ENCODE results near the gene GTPBP4. TPM values are rescaled to one million over a fixed set of nuclear protein-coding genes. Genes with fewer than 3 reads are reported as not detected.

The GTPBP4 gene
- total and polyA plus RNA-seq, 4 donors, result 9.8 to 15.1 (median 12.1) TPM

GRCh38 chr10:980468-981093 is 7.7 kb upstream of the GTPBP4 start:
- no peaks in the 10 kb centered on the region for H3K36me3 ChIP-seq (ENCODE audit: control insufficient read depth in 4 of 4, insufficient read depth in 3 of 4, low read depth in 1 of 4, low read length in 3 of 4)
- DNase-seq (ENCODE audit: low spot score), result no peak
- no peak overlapping the region for H3K9ac ChIP-seq (ENCODE audit: low read depth in 1 of 2, low read length in 2 of 2)
- no peak overlapping the region for H3K4me3 ChIP-seq (ENCODE audit: low read depth in 1 of 3, low read length in 3 of 3)
- no peak overlapping the region for H3K27ac ChIP-seq (ENCODE audit: low read depth in 1 of 2, low read length in 2 of 2)
- WGBS, result 99% methylated on average over 5 of the region's 5 CpGs
- H3K9me3 ChIP-seq (ENCODE audit: control insufficient read depth in 4 of 4, low read length in 3 of 4), result peaks cover 4 to 8% (median 6%) of the 10 kb centered on the region in 4 donors
- TF ChIP-seq, protein P1, sequence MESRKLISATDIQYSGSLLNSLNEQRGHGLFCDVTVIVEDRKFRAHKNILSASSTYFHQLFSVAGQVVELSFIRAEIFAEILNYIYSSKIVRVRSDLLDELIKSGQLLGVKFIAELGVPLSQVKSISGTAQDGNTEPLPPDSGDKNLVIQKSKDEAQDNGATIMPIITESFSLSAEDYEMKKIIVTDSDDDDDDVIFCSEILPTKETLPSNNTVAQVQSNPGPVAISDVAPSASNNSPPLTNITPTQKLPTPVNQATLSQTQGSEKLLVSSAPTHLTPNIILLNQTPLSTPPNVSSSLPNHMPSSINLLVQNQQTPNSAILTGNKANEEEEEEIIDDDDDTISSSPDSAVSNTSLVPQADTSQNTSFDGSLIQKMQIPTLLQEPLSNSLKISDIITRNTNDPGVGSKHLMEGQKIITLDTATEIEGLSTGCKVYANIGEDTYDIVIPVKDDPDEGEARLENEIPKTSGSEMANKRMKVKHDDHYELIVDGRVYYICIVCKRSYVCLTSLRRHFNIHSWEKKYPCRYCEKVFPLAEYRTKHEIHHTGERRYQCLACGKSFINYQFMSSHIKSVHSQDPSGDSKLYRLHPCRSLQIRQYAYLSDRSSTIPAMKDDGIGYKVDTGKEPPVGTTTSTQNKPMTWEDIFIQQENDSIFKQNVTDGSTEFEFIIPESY (IDR thresholded peaks at IDR 0.05), result no peak
- TF ChIP-seq, protein P2, sequence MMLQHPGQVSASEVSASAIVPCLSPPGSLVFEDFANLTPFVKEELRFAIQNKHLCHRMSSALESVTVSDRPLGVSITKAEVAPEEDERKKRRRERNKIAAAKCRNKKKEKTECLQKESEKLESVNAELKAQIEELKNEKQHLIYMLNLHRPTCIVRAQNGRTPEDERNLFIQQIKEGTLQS (IDR thresholded peaks at IDR 0.05), result no peak
- TF ChIP-seq CTCF (IDR thresholded peaks at IDR 0.05; ENCODE audit: low read depth, low read length, missing input control) (no peak), TAF1 (conservative IDR thresholded peaks at IDR 0.05) (no peak), RAD21 (IDR thresholded peaks at IDR 0.05) (no peak), HNF4A (conservative IDR thresholded peaks at IDR 0.05) (no peak), RXRA (IDR thresholded peaks at IDR 0.05) (no peak), JUND (IDR thresholded peaks at IDR 0.05) (no peak), FOXA2 (IDR thresholded peaks at IDR 0.05) (no peak), NR2F2 (IDR thresholded peaks at IDR 0.05) (no peak), GABPA (IDR thresholded peaks at IDR 0.05 in 1 of 2, conservative IDR thresholded peaks at IDR 0.05 in 1 of 2) (no peak), EGR1 (IDR thresholded peaks at IDR 0.05; ENCODE audit: low read depth in 2 of 2) (no peak), SP1 (IDR thresholded peaks at IDR 0.05) (no peak), FOXA1 (IDR thresholded peaks at IDR 0.05) (no peak), YY1 (IDR thresholded peaks at IDR 0.05) (no peak), HNF4G (IDR thresholded peaks at IDR 0.05) (no peak)
- TF ChIP-seq, protein P3, sequence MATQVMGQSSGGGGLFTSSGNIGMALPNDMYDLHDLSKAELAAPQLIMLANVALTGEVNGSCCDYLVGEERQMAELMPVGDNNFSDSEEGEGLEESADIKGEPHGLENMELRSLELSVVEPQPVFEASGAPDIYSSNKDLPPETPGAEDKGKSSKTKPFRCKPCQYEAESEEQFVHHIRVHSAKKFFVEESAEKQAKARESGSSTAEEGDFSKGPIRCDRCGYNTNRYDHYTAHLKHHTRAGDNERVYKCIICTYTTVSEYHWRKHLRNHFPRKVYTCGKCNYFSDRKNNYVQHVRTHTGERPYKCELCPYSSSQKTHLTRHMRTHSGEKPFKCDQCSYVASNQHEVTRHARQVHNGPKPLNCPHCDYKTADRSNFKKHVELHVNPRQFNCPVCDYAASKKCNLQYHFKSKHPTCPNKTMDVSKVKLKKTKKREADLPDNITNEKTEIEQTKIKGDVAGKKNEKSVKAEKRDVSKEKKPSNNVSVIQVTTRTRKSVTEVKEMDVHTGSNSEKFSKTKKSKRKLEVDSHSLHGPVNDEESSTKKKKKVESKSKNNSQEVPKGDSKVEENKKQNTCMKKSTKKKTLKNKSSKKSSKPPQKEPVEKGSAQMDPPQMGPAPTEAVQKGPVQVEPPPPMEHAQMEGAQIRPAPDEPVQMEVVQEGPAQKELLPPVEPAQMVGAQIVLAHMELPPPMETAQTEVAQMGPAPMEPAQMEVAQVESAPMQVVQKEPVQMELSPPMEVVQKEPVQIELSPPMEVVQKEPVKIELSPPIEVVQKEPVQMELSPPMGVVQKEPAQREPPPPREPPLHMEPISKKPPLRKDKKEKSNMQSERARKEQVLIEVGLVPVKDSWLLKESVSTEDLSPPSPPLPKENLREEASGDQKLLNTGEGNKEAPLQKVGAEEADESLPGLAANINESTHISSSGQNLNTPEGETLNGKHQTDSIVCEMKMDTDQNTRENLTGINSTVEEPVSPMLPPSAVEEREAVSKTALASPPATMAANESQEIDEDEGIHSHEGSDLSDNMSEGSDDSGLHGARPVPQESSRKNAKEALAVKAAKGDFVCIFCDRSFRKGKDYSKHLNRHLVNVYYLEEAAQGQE (IDR thresholded peaks at IDR 0.05), result no peak
- TF ChIP-seq, protein P4, sequence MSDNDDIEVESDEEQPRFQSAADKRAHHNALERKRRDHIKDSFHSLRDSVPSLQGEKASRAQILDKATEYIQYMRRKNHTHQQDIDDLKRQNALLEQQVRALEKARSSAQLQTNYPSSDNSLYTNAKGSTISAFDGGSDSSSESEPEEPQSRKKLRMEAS (IDR thresholded peaks at IDR 0.05), result no peak
- H3K4me1 ChIP-seq (ENCODE audit: control insufficient read depth in 4 of 4, insufficient read depth in 4 of 4, low read length in 3 of 4), result no peaks in the 10 kb centered on the region
- no peaks in the 10 kb centered on the region for H3K27me3 ChIP-seq (ENCODE audit: control insufficient read depth in 4 of 4, insufficient read depth in 4 of 4, low read length in 3 of 4)
